Hepatocyte (in vitro differentiated cells): ENCODE measurements around the gene KLC1. TPM values are rescaled to one million over a fixed set of nuclear protein-coding genes. Genes with fewer than 3 reads are reported as not detected.

Experiments
- DNase-seq: peaks from one replicate; pipeline ENCODE4 v3.0.0-alpha.2; 2016; ENCODE audit warnings: low spot score
- H2AFZ ChIP-seq: fragments of 200-600 bp; sonication (generic); 2 replicates; pipeline ENCODE4 v1.6.0; 2016; ENCODE audit warnings: antibody characterized with exemption, mild to moderate bottlenecking
- H3K27ac ChIP-seq: fragments of 200-600 bp; sonication (generic); 2 replicates; pipeline ENCODE4 v1.5.1; 2016; ENCODE audit warnings: mild to moderate bottlenecking
- H3K27me3 ChIP-seq: fragments of 200-600 bp; sonication (generic); 2 replicates; pipeline ENCODE4 v1.6.1; 2016
- H3K36me3 ChIP-seq: fragments of 200-600 bp; sonication (generic); replicated peaks from 2 replicates; pipeline ENCODE4 v1.5.1; 2016; ENCODE audit warnings: low read depth; ENCODE audit not compliant: insufficient read depth
- H3K4me1 ChIP-seq: fragments of 200-600 bp; sonication (generic); 2 replicates; pipeline ENCODE4 v1.5.1; 2016; ENCODE audit warnings: mild to moderate bottlenecking, moderate library complexity; ENCODE audit not compliant: insufficient read depth
- H3K4me2 ChIP-seq: fragments of 200-600 bp; sonication (generic); 2 replicates; pipeline ENCODE4 v1.6.0; 2016
- H3K4me3 ChIP-seq: fragments of 200-600 bp; sonication (generic); 2 replicates; pipeline ENCODE4 v1.5.1; 2016; ENCODE audit warnings: mild to moderate bottlenecking
- H3K79me2 ChIP-seq: fragments of 200-600 bp; sonication (generic); 2 replicates; pipeline ENCODE4 v1.6.0; 2017; ENCODE audit warnings: mild to moderate bottlenecking
- H3K9me2 ChIP-seq: fragments of 200-600 bp; sonication (generic); replicated peaks from 2 replicates; pipeline ENCODE4 v1.6.0; 2017; ENCODE audit warnings: mild to moderate bottlenecking; ENCODE audit not compliant: insufficient read depth
- H3K9me3 ChIP-seq: fragments of 200-600 bp; sonication (generic); 2 replicates; pipeline ENCODE4 v1.5.1; 2016; ENCODE audit warnings: low read depth, mild to moderate bottlenecking
- H4K20me1 ChIP-seq: fragments of 200-600 bp; sonication (generic); 2 replicates; pipeline ENCODE4 v1.6.0; 2016; ENCODE audit warnings: mild to moderate bottlenecking; ENCODE audit not compliant: insufficient read depth, poor library complexity, severe bottlenecking
- CTCF ChIP-seq: fragments of 200-600 bp; sonication (generic); IDR thresholded peaks from 2 replicates; pipeline ENCODE4 v1.5.1; 2016; ENCODE audit warnings: antibody characterized with exemption, mild to moderate bottlenecking; ENCODE audit not compliant: poor library complexity
- EZH2 ChIP-seq: fragments of 200-600 bp; sonication (generic); IDR thresholded peaks from 2 replicates; pipeline ENCODE4 v1.6.1; 2016; ENCODE audit warnings: antibody characterized with exemption, mild to moderate bottlenecking, borderline replicate concordance
- EZH2phosphoT487 ChIP-seq: fragments of 200-600 bp; sonication (generic); IDR thresholded peaks from one replicate; pipeline ENCODE4 v1.6.1; 2018; ENCODE audit warnings: antibody characterized with exemption, mild to moderate bottlenecking, low read depth, moderate library complexity; ENCODE audit not compliant: unreplicated experiment, severe bottlenecking
- WGBS: methylation state at CpG from one replicate; pipeline ENCODE4 v1.1.6; 2016; ENCODE audit warnings: low lambda C conversion rate; ENCODE audit errors: missing lambda C conversion rate; 5-methylcytosine and 5-hydroxymethylcytosine counted together
- polyA plus RNA-seq: library from polyadenylated mRNA; unstranded; fragments of >200 nt; fragmentation: Nextera tagmentation; extraction: Ambion mirVana; gene quantifications from 2 replicates; pipeline ENCODE4 v1.2.1, GENCODE V29; 2016
- total RNA-seq: library from RNA; depleted of rRNA; stranded (reverse); fragments of >200 nt; gene quantifications from 2 replicates; pipeline ENCODE4 v1.2.3, GENCODE V29; 2014

Gene KLC1
- total and polyA plus RNA-seq, 2 experiments from 2014 or later = 95.4 to 115 TPM

GRCh38 chr14:103629503-103630121 is 601 bp downstream of the KLC1 start:
- Histone ChIP-seq H3K4me2 (peak overlapping the region; percentile 97), H3K4me1 (peaks cover 12% of the 10 kb centered on the region), H3K36me3 (no peaks in the 10 kb centered on the region), H3K79me2 (peaks cover 55% of the 10 kb centered on the region), H3K4me3 (peak overlapping the region; percentile 96), H3K9me3 (no peaks in the 10 kb centered on the region), H4K20me1 (peaks cover 49% of the 10 kb centered on the region), H2AFZ (peak overlapping the region; percentile 97), H3K27me3 (no peaks in the 10 kb centered on the region), H3K9me2 (no peaks in the 10 kb centered on the region), H3K27ac (peak overlapping the region; percentile 100)
- WGBS = 1% methylated on average over 17 of the region's 71 CpGs
- TF ChIP-seq EZH2 (no peak), CTCF (no peak), EZH2phosphoT487 (no peak)
- DNase-seq = peak; percentile 60

GRCh38 chr14:103630364-103631108 is 1.5 kb downstream of the KLC1 start:
- no peaks in the 10 kb centered on the region for H3K9me3 ChIP-seq
- peak overlapping the region; percentile 97 for H3K4me2 ChIP-seq
- TF ChIP-seq CTCF (no peak), EZH2phosphoT487 (no peak), EZH2 (no peak)
- H2AFZ ChIP-seq = no peak overlapping the region
- no peaks in the 10 kb centered on the region for H3K27me3 ChIP-seq
- H3K9me2 ChIP-seq = no peaks in the 10 kb centered on the region
- WGBS = 28% methylated on average over 5 of the region's 5 CpGs
- peaks cover 64% of the 10 kb centered on the region for H3K79me2 ChIP-seq
- peak overlapping the region; percentile 96 for H3K4me3 ChIP-seq
- no peak overlapping the region for H3K27ac ChIP-seq
- H3K36me3 ChIP-seq = no peaks in the 10 kb centered on the region
- no peak for DNase-seq
- peaks cover 57% of the 10 kb centered on the region for H4K20me1 ChIP-seq
- peaks cover 12% of the 10 kb centered on the region for H3K4me1 ChIP-seq

- H2AFZ ChIP-seq = no peak overlapping the region
- no peaks in the 10 kb centered on the region for H3K36me3 ChIP-seq
- H3K79me2 ChIP-seq = peaks cover 93% of the 10 kb centered on the region
- no peaks in the 10 kb centered on the region for H3K9me2 ChIP-seq
- H3K27ac ChIP-seq = no peak overlapping the region
- TF ChIP-seq EZH2phosphoT487 = no peak
- TF ChIP-seq CTCF = no peak
- TF ChIP-seq EZH2 = no peak
- no peak for DNase-seq
- no peaks in the 10 kb centered on the region for H3K27me3 ChIP-seq
- WGBS = 50% methylated on average over 1 of the region's 1 CpG
- no peak overlapping the region for H3K4me3 ChIP-seq
- H3K9me3 ChIP-seq = no peaks in the 10 kb centered on the region
- H4K20me1 ChIP-seq = peaks cover 86% of the 10 kb centered on the region
- H3K4me1 ChIP-seq = peaks cover 5% of the 10 kb centered on the region
- H3K4me2 ChIP-seq = no peak overlapping the region
These were observed 4.4 kb downstream of the KLC1 start for GRCh38 chr14:103633391-103633790.
